MM.1S (cell line): Measurements from ENCODE around the gene TRPV5.

Experiments used
- CTCF ChIP-seq: fragments of 300-600 bp; sonication (generic); IDR thresholded peaks from 2 replicates; pipeline ENCODE4 v1.5.1; 2016; ENCODE audit warnings: antibody characterized with exemption, low read length, mixed read lengths
- EZH2phosphoT487 ChIP-seq: fragments of 300-600 bp; sonication (generic); IDR thresholded peaks from 2 replicates; pipeline ENCODE4 v1.6.1; 2018; ENCODE audit warnings: antibody characterized with exemption, low read length

- no peak for TF ChIP-seq CTCF
- TF ChIP-seq EZH2phosphoT487: no peak
Observed at GRCh38 chr7:142896741-142897379, 36.7 kb downstream of the TRPV5 start.
